PC-3 (cell line): ENCODE data around the gene GPR75. TPM values are rescaled to one million over a fixed set of nuclear protein-coding genes. Genes with fewer than 3 reads are reported as not detected.

ENCODE experiments used
- ATAC-seq: fragments of 200-7000 bp; cut with Tn5 transposase; 2 replicates; pipeline ENCODE4 v1.9.1; 2020; ENCODE audit warnings: mild to moderate bottlenecking, moderate library complexity
- BruUV-seq: library from RNA; stranded (reverse); fragments of 400-500 nt; replicated peaks from 2 replicates; lab custom pipeline; 2021; lab: Mats Ljungman, UMichigan
- CTCF ChIA-PET: fragments of 300-600 bp; sonication (Branson Sonifier 250); formaldehyde crosslinking; loops from one replicate; lab custom pipeline; 2022; ENCODE audit warnings: antibody characterized with exemption; lab: Charles Lee
- POLR2A ChIA-PET: fragments of 300-600 bp; sonication (Branson Sonifier 250); formaldehyde crosslinking; loops from one replicate; lab custom pipeline; 2022; ENCODE audit warnings: antibody characterized with exemption; ENCODE audit not compliant: unreplicated experiment; lab: Charles Lee
- DNase-seq: peaks from one replicate; pipeline ENCODE4 v3.0.0-alpha.2; 2015
- H2AFZ ChIP-seq: fragments of 300-600 bp; sonication (generic); 2 replicates; pipeline ENCODE4 v1.6.0; 2016; ENCODE audit warnings: antibody characterized with exemption, low read length
- H3F3A ChIP-seq: fragments of 300-600 bp; sonication (generic); one replicate; pipeline ENCODE4 v1.6.0; 2017; ENCODE audit warnings: antibody characterized with exemption, low read length, control low read depth, mild to moderate bottlenecking; ENCODE audit not compliant: unreplicated experiment
- H3K27ac ChIP-seq: fragments of 300-600 bp; sonication (generic); 2 replicates; pipeline ENCODE4 v1.5.1; 2016; ENCODE audit warnings: mild to moderate bottlenecking, low read length
- H3K27me3 ChIP-seq: fragments of 300-600 bp; sonication (generic); 2 replicates; pipeline ENCODE4 v1.6.1; 2016; ENCODE audit warnings: low read length, mixed read lengths
- H3K36me3 ChIP-seq: fragments of 300-600 bp; sonication (generic); 2 replicates; pipeline ENCODE4 v1.6.1; 2016; ENCODE audit warnings: low read depth, mixed run types, low read length, mixed read lengths
- H3K4me1 ChIP-seq: fragments of 300-600 bp; sonication (generic); 2 replicates; pipeline ENCODE4 v1.5.1; 2016; ENCODE audit warnings: low read length; ENCODE audit not compliant: insufficient read depth
- H3K4me2 ChIP-seq: fragments of 300-600 bp; sonication (generic); 2 replicates; pipeline ENCODE4 v1.6.0; 2016; ENCODE audit warnings: low read length
- H3K4me3 ChIP-seq: fragments of 300-600 bp; sonication (generic); 2 replicates; pipeline ENCODE4 v1.5.1; 2016; ENCODE audit warnings: mild to moderate bottlenecking, low read length, mixed read lengths
- H3K79me2 ChIP-seq: fragments of 300-600 bp; sonication (generic); 2 replicates; pipeline ENCODE4 v1.6.1; 2017; ENCODE audit warnings: low read length, mixed read lengths
- H3K9ac ChIP-seq: fragments of 300-600 bp; sonication (generic); 2 replicates; pipeline ENCODE4 v1.6.0; 2016; ENCODE audit warnings: mild to moderate bottlenecking, low read length
- H3K9me2 ChIP-seq: fragments of 300-600 bp; sonication (generic); replicated peaks from 2 replicates; pipeline ENCODE4 v1.6.1; 2016; ENCODE audit warnings: mixed run types, low read length, mixed read lengths
- H3K9me3 ChIP-seq: fragments of 300-600 bp; sonication (generic); 2 replicates; pipeline ENCODE4 v1.6.1; 2016; ENCODE audit warnings: low read length, mixed read lengths
- H4K20me1 ChIP-seq: fragments of 300-600 bp; sonication (generic); 2 replicates; pipeline ENCODE4 v1.6.1; 2016; ENCODE audit warnings: low read length, mixed read lengths
- CTCF ChIP-seq: fragments of 300-600 bp; sonication (generic); conservative IDR thresholded peaks from 2 replicates; pipeline ENCODE4 v1.5.1; 2017; ENCODE audit warnings: antibody characterized with exemption, low read depth, mild to moderate bottlenecking, low read length
- EZH2 ChIP-seq: fragments of 300-600 bp; sonication (generic); IDR thresholded peaks from one replicate; pipeline ENCODE4 v1.6.1; 2017; ENCODE audit warnings: antibody characterized with exemption, mild to moderate bottlenecking, low read length; ENCODE audit not compliant: unreplicated experiment
- EZH2phosphoT487 ChIP-seq: fragments of 300-600 bp; sonication (generic); IDR thresholded peaks from 2 replicates; pipeline ENCODE4 v1.6.1; 2018; ENCODE audit warnings: mild to moderate bottlenecking, antibody characterized with exemption, low read length, borderline replicate concordance
- intact Hi-C: fragments of 100-400 bp; cut with micrococcal nuclease; formaldehyde crosslinking; loops from 2 replicates; pipeline ENCODE4 v1.9.0; 2023
- total RNA-seq: library from RNA; depleted of rRNA; stranded (reverse); fragments of >200 nt; gene quantifications from 2 replicates; pipeline ENCODE4 v1.2.3, GENCODE V29; 2014

GPR75 gene
- total RNA-seq, 1 experiment from 2014 or later = 1.5 TPM

- ChIA-PET POLR2A (no interaction called here), CTCF (interaction anchor here (0.5 kb wide), 1 partner anchor 943 kb away, joined by 3 read pairs; no protein-coding TSS in a partner anchor)
- no peak overlapping the region for H2AFZ ChIP-seq
- H3K9ac ChIP-seq = no peak overlapping the region
- H3K27me3 ChIP-seq = no peaks in the 10 kb centered on the region
- ATAC-seq (no peak), DNase-seq (no peak)
- no peaks in the 10 kb centered on the region for H3K79me2 ChIP-seq
- no peak for TF ChIP-seq EZH2
- no peak for TF ChIP-seq EZH2phosphoT487
- TF ChIP-seq CTCF = no peak
- H3K27ac ChIP-seq = no peak overlapping the region
- H3K9me3 ChIP-seq = no peaks in the 10 kb centered on the region
- intact Hi-C loops = no loop called here
- peaks cover 34% of the 10 kb centered on the region for H3K36me3 ChIP-seq
- BruUV-seq = no TSS peak
- H3K4me1 ChIP-seq = no peaks in the 10 kb centered on the region
- no peak overlapping the region for H3K4me3 ChIP-seq
- no peaks in the 10 kb centered on the region for H3F3A ChIP-seq
- H3K9me2 ChIP-seq = no peaks in the 10 kb centered on the region
- H3K4me2 ChIP-seq = no peak overlapping the region
- H4K20me1 ChIP-seq = no peaks in the 10 kb centered on the region
Measured at GRCh38 chr2:53874401-53874950, 14.7 kb upstream of the GPR75 start.

GRCh38 chr2:53867773-53868172, 8.0 kb upstream of the GPR75 start:
- ChIA-PET CTCF (no interaction called here), POLR2A (no interaction called here)
- ATAC-seq = no peak
- H3K27ac ChIP-seq = no peak overlapping the region
- no peak overlapping the region for H2AFZ ChIP-seq
- intact Hi-C loops = no loop called here
- H3K4me3 ChIP-seq = no peak overlapping the region
- H3K9me2 ChIP-seq = no peaks in the 10 kb centered on the region
- H3K9me3 ChIP-seq = no peaks in the 10 kb centered on the region
- H3K4me2 ChIP-seq = no peak overlapping the region
- DNase-seq = no peak
- H3K9ac ChIP-seq = no peak overlapping the region
- no peaks in the 10 kb centered on the region for H4K20me1 ChIP-seq
- H3K79me2 ChIP-seq = no peaks in the 10 kb centered on the region
- TF ChIP-seq EZH2phosphoT487 (no peak), EZH2 (no peak), CTCF (no peak)
- H3F3A ChIP-seq = no peaks in the 10 kb centered on the region
- H3K27me3 ChIP-seq = no peaks in the 10 kb centered on the region
- peaks cover 38% of the 10 kb centered on the region for H3K36me3 ChIP-seq
- no peaks in the 10 kb centered on the region for H3K4me1 ChIP-seq
- no TSS peak for BruUV-seq

GRCh38 chr2:53867169-53867568, 7.4 kb upstream of the GPR75 start:
- Histone ChIP-seq H3K36me3 (peaks cover 38% of the 10 kb centered on the region), H3K4me2 (no peak overlapping the region), H3K9ac (no peak overlapping the region), H3F3A (no peaks in the 10 kb centered on the region), H3K9me3 (no peaks in the 10 kb centered on the region), H2AFZ (no peak overlapping the region), H4K20me1 (no peaks in the 10 kb centered on the region), H3K27me3 (no peaks in the 10 kb centered on the region), H3K4me1 (no peaks in the 10 kb centered on the region), H3K9me2 (no peaks in the 10 kb centered on the region), H3K79me2 (no peaks in the 10 kb centered on the region), H3K27ac (no peak overlapping the region), H3K4me3 (no peak overlapping the region)
- BruUV-seq = no TSS peak
- ChIA-PET CTCF (no interaction called here), POLR2A (no interaction called here)
- no peak for DNase-seq
- ATAC-seq = no peak
- TF ChIP-seq EZH2 (no peak), CTCF (no peak), EZH2phosphoT487 (no peak)
- intact Hi-C loops = no loop called here
